ENCODE results near the gene TBC1D24.

DNA sequence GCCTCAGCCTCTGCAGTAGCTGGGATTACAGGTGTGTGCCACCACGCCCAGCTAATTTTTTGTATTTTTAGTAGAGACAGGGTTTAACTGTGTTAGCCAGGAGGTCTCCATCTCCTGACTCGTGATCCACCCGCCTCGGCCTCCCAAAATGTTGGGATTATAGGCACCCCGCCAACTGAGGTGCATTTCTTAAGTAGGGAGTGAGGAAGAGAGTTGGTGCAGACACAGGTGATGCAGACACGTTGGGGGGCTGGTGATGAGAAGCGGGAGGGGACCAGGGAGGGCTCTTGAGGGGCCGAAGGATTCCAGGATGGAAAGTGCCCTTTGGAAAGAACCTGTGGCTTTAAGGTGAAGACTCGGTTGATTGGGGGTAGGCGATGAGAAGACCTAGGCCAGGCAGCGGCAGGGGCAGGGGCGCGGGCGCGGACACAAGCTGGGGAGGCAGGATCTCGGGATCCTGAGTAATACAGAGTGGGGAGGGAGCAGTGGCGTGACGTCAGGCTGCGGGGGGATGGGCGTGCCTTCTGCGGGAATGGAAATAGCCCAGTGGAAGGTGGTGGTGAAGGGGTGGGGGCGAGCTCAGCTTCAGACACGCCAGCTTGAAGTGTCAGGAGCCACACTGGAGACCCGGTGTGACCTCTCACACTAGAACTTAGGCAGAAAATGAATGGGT is 36.3 kb downstream of the TBC1D24 start:
- TF ChIP-seq, protein P1, sequence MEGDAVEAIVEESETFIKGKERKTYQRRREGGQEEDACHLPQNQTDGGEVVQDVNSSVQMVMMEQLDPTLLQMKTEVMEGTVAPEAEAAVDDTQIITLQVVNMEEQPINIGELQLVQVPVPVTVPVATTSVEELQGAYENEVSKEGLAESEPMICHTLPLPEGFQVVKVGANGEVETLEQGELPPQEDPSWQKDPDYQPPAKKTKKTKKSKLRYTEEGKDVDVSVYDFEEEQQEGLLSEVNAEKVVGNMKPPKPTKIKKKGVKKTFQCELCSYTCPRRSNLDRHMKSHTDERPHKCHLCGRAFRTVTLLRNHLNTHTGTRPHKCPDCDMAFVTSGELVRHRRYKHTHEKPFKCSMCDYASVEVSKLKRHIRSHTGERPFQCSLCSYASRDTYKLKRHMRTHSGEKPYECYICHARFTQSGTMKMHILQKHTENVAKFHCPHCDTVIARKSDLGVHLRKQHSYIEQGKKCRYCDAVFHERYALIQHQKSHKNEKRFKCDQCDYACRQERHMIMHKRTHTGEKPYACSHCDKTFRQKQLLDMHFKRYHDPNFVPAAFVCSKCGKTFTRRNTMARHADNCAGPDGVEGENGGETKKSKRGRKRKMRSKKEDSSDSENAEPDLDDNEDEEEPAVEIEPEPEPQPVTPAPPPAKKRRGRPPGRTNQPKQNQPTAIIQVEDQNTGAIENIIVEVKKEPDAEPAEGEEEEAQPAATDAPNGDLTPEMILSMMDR (conservative IDR thresholded peaks at IDR 0.05; ENCODE audit: low read depth in 2 of 2): no peak
- TF ChIP-seq, protein P2, sequence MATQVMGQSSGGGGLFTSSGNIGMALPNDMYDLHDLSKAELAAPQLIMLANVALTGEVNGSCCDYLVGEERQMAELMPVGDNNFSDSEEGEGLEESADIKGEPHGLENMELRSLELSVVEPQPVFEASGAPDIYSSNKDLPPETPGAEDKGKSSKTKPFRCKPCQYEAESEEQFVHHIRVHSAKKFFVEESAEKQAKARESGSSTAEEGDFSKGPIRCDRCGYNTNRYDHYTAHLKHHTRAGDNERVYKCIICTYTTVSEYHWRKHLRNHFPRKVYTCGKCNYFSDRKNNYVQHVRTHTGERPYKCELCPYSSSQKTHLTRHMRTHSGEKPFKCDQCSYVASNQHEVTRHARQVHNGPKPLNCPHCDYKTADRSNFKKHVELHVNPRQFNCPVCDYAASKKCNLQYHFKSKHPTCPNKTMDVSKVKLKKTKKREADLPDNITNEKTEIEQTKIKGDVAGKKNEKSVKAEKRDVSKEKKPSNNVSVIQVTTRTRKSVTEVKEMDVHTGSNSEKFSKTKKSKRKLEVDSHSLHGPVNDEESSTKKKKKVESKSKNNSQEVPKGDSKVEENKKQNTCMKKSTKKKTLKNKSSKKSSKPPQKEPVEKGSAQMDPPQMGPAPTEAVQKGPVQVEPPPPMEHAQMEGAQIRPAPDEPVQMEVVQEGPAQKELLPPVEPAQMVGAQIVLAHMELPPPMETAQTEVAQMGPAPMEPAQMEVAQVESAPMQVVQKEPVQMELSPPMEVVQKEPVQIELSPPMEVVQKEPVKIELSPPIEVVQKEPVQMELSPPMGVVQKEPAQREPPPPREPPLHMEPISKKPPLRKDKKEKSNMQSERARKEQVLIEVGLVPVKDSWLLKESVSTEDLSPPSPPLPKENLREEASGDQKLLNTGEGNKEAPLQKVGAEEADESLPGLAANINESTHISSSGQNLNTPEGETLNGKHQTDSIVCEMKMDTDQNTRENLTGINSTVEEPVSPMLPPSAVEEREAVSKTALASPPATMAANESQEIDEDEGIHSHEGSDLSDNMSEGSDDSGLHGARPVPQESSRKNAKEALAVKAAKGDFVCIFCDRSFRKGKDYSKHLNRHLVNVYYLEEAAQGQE (IDR thresholded peaks at IDR 0.05; ENCODE audit: unreplicated experiment): no peak
- TF ChIP-seq CREB1 (CRISPR knock-in tag; IDR thresholded peaks at IDR 0.05; ENCODE audit: low read depth) (peak; percentile 91), EZH2 (IDR thresholded peaks at IDR 0.05; ENCODE audit: low read depth, unreplicated experiment) (no peak), POLR2AphosphoS5 (IDR thresholded peaks at IDR 0.05; ENCODE audit: low read depth) (no peak), EZH2phosphoT487 (IDR thresholded peaks at IDR 0.05; ENCODE audit: unreplicated experiment) (no peak), JUNB (IDR thresholded peaks at IDR 0.05; ENCODE audit: unreplicated experiment) (no peak), NANOG (IDR thresholded peaks at IDR 0.05; ENCODE audit: borderline replicate concordance) (no peak)
